Measurements from ENCODE around the gene DMKN.
A peak's percentile ranks its signal among the peaks of the same experiment; 100 is the strongest.

The DMKN gene

GRCh38 chr19:35528218-35529038 is 15.0 kb upstream of the DMKN start, which contains the start of gene SBSN:
TSS of gene SBSN (minus strand) at chr19:35528311. CDS start at chr19:35528281, 30 bp downstream.
- no peak for DNase-seq

- no peak for DNase-seq
These were observed 12.4 kb upstream of the DMKN start for GRCh38 chr19:35525873-35526272.

- DNase-seq, result no peak
These were observed 10.9 kb upstream of the DMKN start for GRCh38 chr19:35524181-35524837.

GRCh38 chr19:35522745-35523327 is 9.4 kb upstream of the DMKN start:
- no peak for DNase-seq

GRCh38 chr19:35521124-35521743 is 7.8 kb upstream of the DMKN start:
- no peak for DNase-seq

- DNase-seq, result no peak
These were observed 5.8 kb upstream of the DMKN start for GRCh38 chr19:35519291-35519690.

GRCh38 chr19:35518313-35518712 is 4.9 kb upstream of the DMKN start:
- no peak for DNase-seq

GRCh38 chr19:35517342-35517741 is 3.9 kb upstream of the DMKN start:
- no peak for DNase-seq

- no peak for DNase-seq
These were observed 2.9 kb upstream of the DMKN start for GRCh38 chr19:35516310-35516709.

- no peak for DNase-seq
These were observed 897 bp upstream of the DMKN start for GRCh38 chr19:35514282-35514809.

GRCh38 chr19:35512831-35513627 is 420 bp downstream of the DMKN start:
- DNase-seq, result no peak

- DNase-seq, result no peak
These were observed 2.1 kb downstream of the DMKN start for GRCh38 chr19:35511337-35511736.

- DNase-seq, result peak in 1 of 56 donors; percentile 26
These were observed 2.9 kb downstream of the DMKN start for GRCh38 chr19:35510626-35510964.

GRCh38 chr19:35509861-35510625 is 3.4 kb downstream of the DMKN start:
- DNase-seq, result peak in 33 of 56 donors; percentile 1 to 68 (median 27)

GRCh38 chr19:35509018-35509652 is 4.3 kb downstream of the DMKN start:
- no peak for DNase-seq

GRCh38 chr19:35508129-35508528 is 5.3 kb downstream of the DMKN start:
- DNase-seq, result no peak

GRCh38 chr19:35507561-35507960 is 5.9 kb downstream of the DMKN start:
- no peak for DNase-seq

GRCh38 chr19:35506011-35506410 is 7.4 kb downstream of the DMKN start:
- no peak for DNase-seq

GRCh38 chr19:35502751-35503150 is 10.7 kb downstream of the DMKN start:
- no peak for DNase-seq

GRCh38 chr19:35501684-35502083 is 11.8 kb downstream of the DMKN start:
- no peak for DNase-seq

All from amygdala (tissue), 56 donors.